H9 (cell line): Measurements from ENCODE around the gene SPHK1. TPM values are rescaled to one million over a fixed set of nuclear protein-coding genes. Genes with fewer than 3 reads are reported as not detected.

Experiments
- DNase-seq: peaks from one replicate; pipeline ENCODE4 v3.0.0-alpha.2; 2017
- H2AFZ ChIP-seq: one replicate; pipeline ENCODE4 v1.6.1; 2013; ENCODE audit warnings: mild to moderate bottlenecking, low read length, control low read depth, moderate library complexity
- H2AK5ac ChIP-seq: 2 replicates; pipeline ENCODE4 v1.6.1; 2013; ENCODE audit warnings: low read length, control low read depth, mixed read lengths; ENCODE audit not compliant: insufficient read length
- H2BK120ac ChIP-seq: one replicate; pipeline ENCODE4 v1.6.1; 2013; ENCODE audit warnings: low read depth, mild to moderate bottlenecking, low read length, control low read depth, inconsistent platforms; ENCODE audit not compliant: poor library complexity, severe bottlenecking
- H2BK12ac ChIP-seq: 2 replicates; pipeline ENCODE4 v1.6.1; 2013; ENCODE audit warnings: low read length, control low read depth, mixed read lengths, low read depth; ENCODE audit not compliant: insufficient read length
- H2BK15ac ChIP-seq: 2 replicates; pipeline ENCODE4 v1.6.1; 2013; ENCODE audit warnings: low read depth, low read length, control low read depth
- H2BK20ac ChIP-seq: one replicate; pipeline ENCODE4 v1.6.1; 2013; ENCODE audit warnings: low read depth, mild to moderate bottlenecking, low read length, control low read depth, inconsistent platforms; ENCODE audit not compliant: poor library complexity, severe bottlenecking
- H2BK5ac ChIP-seq: 2 replicates; pipeline ENCODE4 v1.6.1; 2013; ENCODE audit warnings: low read length, control low read depth, mixed read lengths; ENCODE audit not compliant: insufficient read length
- H3K14ac ChIP-seq: 2 replicates; pipeline ENCODE4 v1.6.1; 2013; ENCODE audit warnings: low read length, control low read depth; ENCODE audit not compliant: insufficient read depth
- H3K18ac ChIP-seq: 2 replicates; pipeline ENCODE4 v1.6.1; 2013; ENCODE audit warnings: low read depth, mild to moderate bottlenecking, mixed read lengths, low read length, control low read depth; ENCODE audit not compliant: insufficient read length
- H3K23ac ChIP-seq: 2 replicates; pipeline ENCODE4 v1.6.1; 2013; ENCODE audit warnings: low read length, control low read depth, mixed read lengths, low read depth; ENCODE audit not compliant: insufficient read length
- H3K23me2 ChIP-seq: 2 replicates; pipeline ENCODE4 v1.6.1; 2013; ENCODE audit warnings: low read depth, mild to moderate bottlenecking, mixed read lengths, low read length, control low read depth; ENCODE audit not compliant: insufficient read length, poor library complexity, severe bottlenecking
- H3K27ac ChIP-seq: 2 replicates; pipeline ENCODE4 v1.5.1; 2013; ENCODE audit warnings: low read length, control low read depth, mixed read lengths, low read depth; ENCODE audit not compliant: insufficient read length
- H3K27me3 ChIP-seq: 2 replicates; pipeline ENCODE4 v1.6.1; 2013; ENCODE audit warnings: low read length, control low read depth, inconsistent platforms; ENCODE audit not compliant: insufficient read depth
- H3K4ac ChIP-seq: 2 replicates; pipeline ENCODE4 v1.6.1; 2013; ENCODE audit warnings: low read depth, mild to moderate bottlenecking, control low read depth, inconsistent platforms, low read length, moderate library complexity
- H3K4me1 ChIP-seq: 2 replicates; pipeline ENCODE4 v1.6.1; 2013; ENCODE audit warnings: low read length, control low read depth, inconsistent platforms; ENCODE audit not compliant: insufficient read depth
- H3K4me2 ChIP-seq: 2 replicates; pipeline ENCODE4 v1.6.1; 2013; ENCODE audit warnings: low read length, control low read depth, mixed read lengths; ENCODE audit not compliant: insufficient read length, insufficient read depth
- H3K56ac ChIP-seq: 2 replicates; pipeline ENCODE4 v1.6.1; 2013; ENCODE audit warnings: low read depth, mild to moderate bottlenecking, mixed read lengths, low read length, control low read depth; ENCODE audit not compliant: insufficient read length
- H3K79me1 ChIP-seq: 2 replicates; pipeline ENCODE4 v1.6.1; 2013; ENCODE audit warnings: low read depth, mild to moderate bottlenecking, moderate library complexity, low read length, control low read depth, inconsistent platforms; ENCODE audit not compliant: insufficient read depth, poor library complexity, severe bottlenecking
- H3K79me2 ChIP-seq: 2 replicates; pipeline ENCODE4 v1.6.1; 2013; ENCODE audit warnings: low read length, control low read depth, inconsistent platforms; ENCODE audit not compliant: insufficient read depth
- H3K9ac ChIP-seq: 2 replicates; pipeline ENCODE4 v1.6.1; 2013; ENCODE audit warnings: low read length, control low read depth, mixed read lengths; ENCODE audit not compliant: insufficient read length; ENCODE audit errors: extremely low read depth
- H3K9me3 ChIP-seq: one replicate; pipeline ENCODE4 v1.6.1; 2013; ENCODE audit warnings: low read depth, low read length, inconsistent platforms; ENCODE audit not compliant: control insufficient read depth
- H3T11ph ChIP-seq: one replicate; pipeline ENCODE4 v1.6.1; 2013; ENCODE audit warnings: mild to moderate bottlenecking, low read length, control low read depth, inconsistent platforms
- H4K20me1 ChIP-seq: one replicate; pipeline ENCODE4 v1.6.1; 2013; ENCODE audit not compliant: control insufficient read depth, insufficient read length, insufficient read depth
- H4K5ac ChIP-seq: 2 replicates; pipeline ENCODE4 v1.6.1; 2013; ENCODE audit warnings: low read depth, mild to moderate bottlenecking, mixed read lengths, low read length, control low read depth; ENCODE audit not compliant: insufficient read length
- H4K8ac ChIP-seq: replicated peaks from 2 replicates; pipeline ENCODE4 v1.6.1; 2013; ENCODE audit warnings: low read length, control low read depth, mixed read lengths, low read depth; ENCODE audit not compliant: insufficient read length
- H4K91ac ChIP-seq: 2 replicates; pipeline ENCODE4 v1.6.1; 2013; ENCODE audit warnings: low read depth, mild to moderate bottlenecking, moderate library complexity, mixed read lengths, low read length, control low read depth; ENCODE audit not compliant: insufficient read length
- H3K27ac Mint-ChIP-seq, 3 experiments: 2 replicates in 2 of 3; 3 replicates in 1 of 3; pipeline ENCODE4 v1.8.0; 2020 to 2021; ENCODE audit warnings: mixed read lengths in 3 of 3, mild to moderate bottlenecking in 1 of 3, moderate library complexity in 1 of 3
- H3K27me3 Mint-ChIP-seq: 2 replicates; pipeline ENCODE4 v1.8.0; 2021; ENCODE audit warnings: low read depth, mild to moderate bottlenecking, moderate library complexity, mixed read lengths
- H3K36me3 Mint-ChIP-seq, 3 experiments: 2 replicates in 2 of 3; 3 replicates in 1 of 3; pipeline ENCODE4 v1.8.0; 2020 to 2021; ENCODE audit warnings: low read depth in 3 of 3, mixed read lengths in 3 of 3; ENCODE audit not compliant: insufficient read depth in 1 of 3
- H3K4me1 Mint-ChIP-seq, 2 experiments: 2 replicates each; pipeline ENCODE4 v1.8.0; 2020; ENCODE audit warnings: mixed read lengths in 2 of 2
- H3K4me3 Mint-ChIP-seq, 2 experiments: 2 replicates in 1 of 2; 3 replicates in 1 of 2; pipeline ENCODE4 v1.8.0; 2020 to 2021; ENCODE audit warnings: mild to moderate bottlenecking in 2 of 2, mixed read lengths in 2 of 2, moderate library complexity in 1 of 2
- H3K9me3 Mint-ChIP-seq, 2 experiments: 2 replicates in 1 of 2; 3 replicates in 1 of 2; pipeline ENCODE4 v1.8.0; 2020; ENCODE audit warnings: mild to moderate bottlenecking in 2 of 2, mixed read lengths in 2 of 2, moderate library complexity in 1 of 2
- WGBS: extraction: QIAGEN DNeasy Blood & Tissue Kit; methylation state at CpG from one replicate; pipeline ENCODE4 v1.1.7; 2013; ENCODE audit warnings: missing lambda C conversion rate, low lambda C conversion rate, mixed read lengths; ENCODE audit not compliant: insufficient read length; ENCODE audit errors: extremely low coverage; 5-methylcytosine and 5-hydroxymethylcytosine counted together
- total RNA-seq: library from RNA; stranded (reverse); gene quantifications from 2 replicates; pipeline ENCODE4 v1.2.1, GENCODE V29; 2021
- TF ChIP-seq, protein P1 (sequence below): fragments of 200-600 bp; sonication (generic); conservative IDR thresholded peaks from 3 replicates; pipeline ENCODE4 v1.8.0; 2021; ENCODE audit warnings: antibody characterized with exemption, mild to moderate bottlenecking

Gene SPHK1
- total RNA-seq, 1 experiment from 2014 or later: 1.4 TPM

DNA sequence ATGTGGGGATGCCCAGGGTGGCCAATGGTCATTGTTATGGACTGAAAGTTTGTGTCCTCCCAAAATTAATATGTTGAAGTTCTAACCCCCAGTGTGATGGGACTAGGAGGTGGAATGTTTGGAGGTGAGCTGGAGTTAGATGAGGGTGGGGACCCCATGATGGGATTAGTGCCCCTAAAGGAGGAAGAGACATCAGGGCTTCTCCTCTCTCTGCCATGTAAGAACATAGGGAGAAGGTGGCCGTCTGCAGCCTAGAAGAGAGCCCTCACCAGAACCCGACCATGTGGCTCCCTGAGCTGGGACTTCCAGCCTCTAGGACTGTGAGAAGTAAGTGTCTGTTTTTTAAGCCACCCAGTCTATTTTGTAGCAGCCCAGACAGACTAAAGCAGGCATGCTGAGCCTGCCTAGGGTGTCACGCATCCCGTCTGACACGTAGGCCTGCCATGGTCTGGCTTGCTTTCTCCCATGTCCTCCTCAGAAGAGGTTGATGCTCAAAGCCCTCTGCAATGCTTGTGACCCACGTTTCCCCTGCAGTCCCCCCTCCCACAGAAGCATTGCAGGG, 26.7 kb upstream of the SPHK1 start:
- Histone ChIP-seq H2BK15ac (no peak overlapping the region), H3K4ac (no peak overlapping the region), H3K27ac (no peak overlapping the region), H2BK12ac (no peak overlapping the region), H3K4me1 (no peaks in the 10 kb centered on the region), H4K5ac (no peak overlapping the region), H4K91ac (no peak overlapping the region), H3K23me2 (peaks cover 4% of the 10 kb centered on the region), H3K9me3 (no peaks in the 10 kb centered on the region), H3K27me3 (no peaks in the 10 kb centered on the region), H3K79me1 (no peaks in the 10 kb centered on the region), H2BK20ac (no peak overlapping the region), H3K14ac (no peak overlapping the region), H2BK5ac (no peak overlapping the region), H3K9ac (no peak overlapping the region), H2BK120ac (no peak overlapping the region), H3K56ac (no peak overlapping the region), H4K8ac (no peak overlapping the region), H2AFZ (no peak overlapping the region), H3T11ph (no peak overlapping the region), H2AK5ac (no peak overlapping the region), H3K79me2 (no peaks in the 10 kb centered on the region), H3K18ac (no peak overlapping the region), H3K4me2 (no peak overlapping the region), H4K20me1 (no peaks in the 10 kb centered on the region), H3K23ac (no peak overlapping the region)
- H3K4me1 Mint-ChIP-seq: peaks cover 15 to 19% of the 10 kb centered on the region in 2 experiments
- no CpG with 5 or more reads among the region's 6 CpGs for WGBS
- no peaks in the 10 kb centered on the region; the same call in 1 of the 2 replicates for H3K27me3 Mint-ChIP-seq
- H3K9me3 Mint-ChIP-seq: no peaks in the 10 kb centered on the region
- H3K36me3 Mint-ChIP-seq: no peaks in the 10 kb centered on the region; a peak in 2 of 7 replicates
- DNase-seq: no peak
- no peak overlapping the region for H3K27ac Mint-ChIP-seq
- TF ChIP-seq, protein P1, sequence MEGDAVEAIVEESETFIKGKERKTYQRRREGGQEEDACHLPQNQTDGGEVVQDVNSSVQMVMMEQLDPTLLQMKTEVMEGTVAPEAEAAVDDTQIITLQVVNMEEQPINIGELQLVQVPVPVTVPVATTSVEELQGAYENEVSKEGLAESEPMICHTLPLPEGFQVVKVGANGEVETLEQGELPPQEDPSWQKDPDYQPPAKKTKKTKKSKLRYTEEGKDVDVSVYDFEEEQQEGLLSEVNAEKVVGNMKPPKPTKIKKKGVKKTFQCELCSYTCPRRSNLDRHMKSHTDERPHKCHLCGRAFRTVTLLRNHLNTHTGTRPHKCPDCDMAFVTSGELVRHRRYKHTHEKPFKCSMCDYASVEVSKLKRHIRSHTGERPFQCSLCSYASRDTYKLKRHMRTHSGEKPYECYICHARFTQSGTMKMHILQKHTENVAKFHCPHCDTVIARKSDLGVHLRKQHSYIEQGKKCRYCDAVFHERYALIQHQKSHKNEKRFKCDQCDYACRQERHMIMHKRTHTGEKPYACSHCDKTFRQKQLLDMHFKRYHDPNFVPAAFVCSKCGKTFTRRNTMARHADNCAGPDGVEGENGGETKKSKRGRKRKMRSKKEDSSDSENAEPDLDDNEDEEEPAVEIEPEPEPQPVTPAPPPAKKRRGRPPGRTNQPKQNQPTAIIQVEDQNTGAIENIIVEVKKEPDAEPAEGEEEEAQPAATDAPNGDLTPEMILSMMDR: no peak
- H3K4me3 Mint-ChIP-seq: no peak overlapping the region
